ENCODE data around the gene CD5L. TPM values are rescaled to one million over a fixed set of nuclear protein-coding genes. Genes with fewer than 3 reads are reported as not detected.

The CD5L gene
- total RNA-seq, 1 donor from 2014 or later = not detected

DNA sequence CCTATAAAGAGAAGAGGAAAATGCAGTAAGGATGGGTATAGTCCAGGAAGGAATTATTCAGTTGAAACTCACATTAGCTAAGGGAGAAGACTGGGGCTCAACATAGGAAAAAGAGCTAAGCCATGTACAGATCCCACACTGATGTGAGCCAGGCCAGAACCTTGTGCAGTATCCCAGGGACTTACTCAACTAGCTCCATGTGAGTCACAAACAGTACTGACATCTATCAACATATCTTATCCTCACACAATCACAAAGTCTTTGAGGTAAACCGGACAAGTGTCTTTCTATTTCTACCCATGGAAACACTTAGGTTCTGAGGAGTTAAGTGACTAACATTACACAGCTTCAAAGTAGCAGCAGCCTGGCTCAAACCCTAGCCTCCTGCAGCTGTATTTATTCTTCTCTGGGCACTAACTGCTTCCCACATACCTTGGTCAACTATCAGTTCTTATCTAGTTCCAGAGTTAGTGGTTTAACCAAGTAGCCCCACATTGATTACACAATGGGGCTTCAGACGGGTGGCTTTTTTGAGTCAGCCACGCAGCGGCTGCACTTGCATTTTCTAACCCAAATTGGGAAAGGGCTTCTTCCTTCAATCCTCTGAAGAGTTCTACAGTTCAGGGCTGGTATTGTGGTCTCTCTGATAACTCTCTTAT, 9.5 kb downstream of the CD5L start:
- no peak overlapping the region for H3K27ac ChIP-seq
- TF ChIP-seq, protein P1, sequence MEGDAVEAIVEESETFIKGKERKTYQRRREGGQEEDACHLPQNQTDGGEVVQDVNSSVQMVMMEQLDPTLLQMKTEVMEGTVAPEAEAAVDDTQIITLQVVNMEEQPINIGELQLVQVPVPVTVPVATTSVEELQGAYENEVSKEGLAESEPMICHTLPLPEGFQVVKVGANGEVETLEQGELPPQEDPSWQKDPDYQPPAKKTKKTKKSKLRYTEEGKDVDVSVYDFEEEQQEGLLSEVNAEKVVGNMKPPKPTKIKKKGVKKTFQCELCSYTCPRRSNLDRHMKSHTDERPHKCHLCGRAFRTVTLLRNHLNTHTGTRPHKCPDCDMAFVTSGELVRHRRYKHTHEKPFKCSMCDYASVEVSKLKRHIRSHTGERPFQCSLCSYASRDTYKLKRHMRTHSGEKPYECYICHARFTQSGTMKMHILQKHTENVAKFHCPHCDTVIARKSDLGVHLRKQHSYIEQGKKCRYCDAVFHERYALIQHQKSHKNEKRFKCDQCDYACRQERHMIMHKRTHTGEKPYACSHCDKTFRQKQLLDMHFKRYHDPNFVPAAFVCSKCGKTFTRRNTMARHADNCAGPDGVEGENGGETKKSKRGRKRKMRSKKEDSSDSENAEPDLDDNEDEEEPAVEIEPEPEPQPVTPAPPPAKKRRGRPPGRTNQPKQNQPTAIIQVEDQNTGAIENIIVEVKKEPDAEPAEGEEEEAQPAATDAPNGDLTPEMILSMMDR (IDR thresholded peaks at IDR 0.05) = no peak
- TF ChIP-seq EZH2phosphoT487 (IDR thresholded peaks at IDR 0.05) = no peak
- no peaks in the 10 kb centered on the region for H3K79me2 ChIP-seq (ENCODE audit: low read depth)
- no peaks in the 10 kb centered on the region for H3K9me3 ChIP-seq (ENCODE audit: low read depth)
- no peaks in the 10 kb centered on the region for H3K4me1 Mint-ChIP-seq
- H4K20me1 ChIP-seq (ENCODE audit: low read depth) = no peaks in the 10 kb centered on the region
- H3F3A ChIP-seq (ENCODE audit: low read depth) = no peaks in the 10 kb centered on the region
- H2AFZ ChIP-seq (replicated peaks) = no peak overlapping the region
- no peaks in the 10 kb centered on the region for H3K27me3 Mint-ChIP-seq (ENCODE audit: insufficient read depth, low read depth)
- DNase-seq (ENCODE audit: low spot score) = no peak
- no peaks in the 10 kb centered on the region for H3K27me3 ChIP-seq
- no peak overlapping the region for H3K4me2 ChIP-seq
- no peaks in the 10 kb centered on the region for H3K36me3 Mint-ChIP-seq
- H3K27ac Mint-ChIP-seq = no peak overlapping the region
- H3K4me3 Mint-ChIP-seq = no peak overlapping the region
- no peak overlapping the region for H3K4me3 ChIP-seq
- H3K9me3 Mint-ChIP-seq = no peaks in the 10 kb centered on the region
- no peak overlapping the region for H3K9ac ChIP-seq
- no peaks in the 10 kb centered on the region for H3K36me3 ChIP-seq
- H3K4me1 ChIP-seq = no peaks in the 10 kb centered on the region

DNA sequence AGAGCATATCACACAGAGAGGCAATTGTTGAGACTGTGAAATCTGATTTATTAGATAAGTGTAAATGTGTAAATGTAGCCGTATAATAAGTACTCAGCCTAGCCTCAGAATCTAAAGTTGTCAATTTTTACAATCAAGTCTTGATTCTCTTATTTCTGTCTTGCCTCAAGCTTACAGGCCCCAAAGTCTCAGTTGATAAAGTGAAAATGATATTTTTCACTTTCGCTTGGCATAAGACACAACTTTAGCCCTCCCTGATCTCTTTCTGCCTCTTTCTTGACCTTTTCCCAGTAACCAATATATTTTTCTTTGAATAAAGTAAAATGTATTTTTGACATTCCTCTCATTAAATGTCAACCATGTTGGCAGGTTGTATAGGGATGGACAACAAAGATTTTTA, 10.7 kb downstream of the CD5L start:
- TF ChIP-seq, protein P1 (IDR thresholded peaks at IDR 0.05) = no peak
- TF ChIP-seq EZH2 (IDR thresholded peaks at IDR 0.05) (no peak), EZH2phosphoT487 (IDR thresholded peaks at IDR 0.05) (no peak)
- Histone ChIP-seq H3K4me1 (no peaks in the 10 kb centered on the region), H3K36me3 (no peaks in the 10 kb centered on the region), H3K27ac (no peak overlapping the region), H3K4me3 (no peak overlapping the region), H4K20me1 (ENCODE audit: low read depth) (no peaks in the 10 kb centered on the region), H3K9ac (no peak overlapping the region), H3K27me3 (no peaks in the 10 kb centered on the region), H3K79me2 (ENCODE audit: low read depth) (no peaks in the 10 kb centered on the region), H3F3A (ENCODE audit: low read depth) (no peaks in the 10 kb centered on the region), H3K9me3 (ENCODE audit: low read depth) (no peaks in the 10 kb centered on the region), H3K4me2 (no peak overlapping the region), H2AFZ (replicated peaks) (no peak overlapping the region)
- no peaks in the 10 kb centered on the region for H3K9me3 Mint-ChIP-seq
- H3K27ac Mint-ChIP-seq = no peak overlapping the region
- no peaks in the 10 kb centered on the region for H3K27me3 Mint-ChIP-seq (ENCODE audit: insufficient read depth, low read depth)
- no peak for DNase-seq (ENCODE audit: low spot score)
- no peak overlapping the region for H3K4me3 Mint-ChIP-seq
- no peaks in the 10 kb centered on the region for H3K4me1 Mint-ChIP-seq
- no peaks in the 10 kb centered on the region for H3K36me3 Mint-ChIP-seq

DNA sequence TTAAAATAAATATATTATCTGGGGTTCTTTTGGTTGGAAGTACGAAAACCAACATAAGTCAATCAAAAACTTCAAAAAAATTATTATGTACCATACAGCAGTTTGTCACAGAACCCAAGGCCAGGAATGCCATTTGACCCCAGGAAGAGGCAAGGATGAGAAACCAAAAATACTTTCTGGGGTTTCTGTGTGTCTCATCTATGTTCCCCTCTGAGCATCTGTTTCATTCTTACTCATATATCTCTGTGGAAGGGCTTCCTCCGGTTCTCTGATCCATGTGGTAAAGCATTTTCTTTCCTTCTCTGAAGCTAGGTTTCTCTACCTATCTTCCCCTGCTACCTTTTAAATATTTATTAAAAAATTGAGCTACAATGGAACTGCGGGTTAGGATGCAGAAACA, 11.9 kb downstream of the CD5L start:
- Histone ChIP-seq H3K4me2 (no peak overlapping the region), H4K20me1 (ENCODE audit: low read depth) (no peaks in the 10 kb centered on the region), H3K36me3 (no peaks in the 10 kb centered on the region), H3K9ac (no peak overlapping the region), H3K27me3 (no peaks in the 10 kb centered on the region), H3K27ac (no peak overlapping the region), H3K4me3 (no peak overlapping the region), H3K79me2 (ENCODE audit: low read depth) (no peaks in the 10 kb centered on the region), H3K9me3 (ENCODE audit: low read depth) (no peaks in the 10 kb centered on the region), H3F3A (ENCODE audit: low read depth) (no peaks in the 10 kb centered on the region), H2AFZ (replicated peaks) (no peak overlapping the region), H3K4me1 (no peaks in the 10 kb centered on the region)
- no peak overlapping the region for H3K4me3 Mint-ChIP-seq
- no peaks in the 10 kb centered on the region for H3K36me3 Mint-ChIP-seq
- H3K4me1 Mint-ChIP-seq = no peaks in the 10 kb centered on the region
- no peak for DNase-seq (ENCODE audit: low spot score)
- TF ChIP-seq EZH2 (IDR thresholded peaks at IDR 0.05) = no peak
- TF ChIP-seq, protein P1 (IDR thresholded peaks at IDR 0.05) = no peak
- no peak for TF ChIP-seq EZH2phosphoT487 (IDR thresholded peaks at IDR 0.05)
- H3K27me3 Mint-ChIP-seq (ENCODE audit: insufficient read depth, low read depth) = no peaks in the 10 kb centered on the region
- no peak overlapping the region for H3K27ac Mint-ChIP-seq
- H3K9me3 Mint-ChIP-seq = no peaks in the 10 kb centered on the region
